Endothelial cell of umbilical vein (primary cell): Measurements from ENCODE around the gene HPGDS. TPM values are rescaled to one million over a fixed set of nuclear protein-coding genes. Genes with fewer than 3 reads are reported as not detected.

ENCODE experiments used
- BruUV-seq: library from RNA; stranded (reverse); fragments of 400-500 nt; replicated peaks from 2 replicates; lab custom pipeline; 2021; lab: Mats Ljungman, UMichigan
- CTCF ChIA-PET: fragments of 300-600, 350-600 bp; sonication (Branson Sonifier 250); formaldehyde crosslinking; loops from one replicate; lab custom pipeline; 2021; ENCODE audit warnings: antibody characterized with exemption, inconsistent platforms; lab: Charles Lee
- POLR2A ChIA-PET: fragments of 300-600, 350-600 bp; sonication (Branson Sonifier 250); formaldehyde crosslinking; loops from one replicate; lab custom pipeline; 2021; ENCODE audit warnings: antibody characterized with exemption, inconsistent platforms; lab: Charles Lee
- DNase-seq: peaks from one replicate; pipeline ENCODE4 v3.0.0-alpha.2; 2011; ENCODE audit warnings: low read depth, low spot score
- FAIRE-seq: peaks from 2 replicates; lab custom pipeline; 2011; peaks lifted over from hg19 to GRCh38; lab: Jason Lieb, UNC
- H2AFZ ChIP-seq: 2 replicates; pipeline ENCODE4 v1.6.0; 2012; ENCODE audit warnings: low read depth, low read length, control low read depth, inconsistent platforms
- H3K27ac ChIP-seq: 2 replicates; pipeline ENCODE4 v1.5.1; 2011; ENCODE audit warnings: low read depth, mild to moderate bottlenecking, control low read depth, low read length, moderate library complexity; ENCODE audit not compliant: insufficient read depth
- H3K27me3 ChIP-seq, 2 experiments: 2 replicates each; pipeline versions ENCODE4 v1.6.0 to v1.6.1; 2011; ENCODE audit warnings: low read length in 2 of 2, mixed read lengths in 1 of 2; ENCODE audit not compliant: control insufficient read depth in 2 of 2, insufficient read depth in 2 of 2
- H3K36me3 ChIP-seq, 2 experiments: 2 replicates in 1 of 2; 3 replicates in 1 of 2; pipeline ENCODE4 v1.5.1; 2011; ENCODE audit warnings: low read length in 2 of 2, mild to moderate bottlenecking in 1 of 2, moderate library complexity in 1 of 2; ENCODE audit not compliant: control insufficient read depth in 2 of 2, insufficient read depth in 2 of 2; ENCODE audit errors: extremely low read depth in 1 of 2
- H3K4me1 ChIP-seq: 3 replicates; pipeline ENCODE4 v1.5.1; 2011; ENCODE audit warnings: mild to moderate bottlenecking, low read length; ENCODE audit not compliant: control insufficient read depth, insufficient read depth; ENCODE audit errors: extremely low read depth
- H3K4me2 ChIP-seq: 2 replicates; pipeline ENCODE4 v1.6.1; 2011; ENCODE audit warnings: low read length, control low read depth, mixed read lengths; ENCODE audit not compliant: insufficient read depth
- H3K4me3 ChIP-seq, 3 experiments: fragments of 200-600 bp in 1 of 3; sonication (generic), shearing (Covaris generic) in 1 of 3; replicated peaks in 1 of 3; 2 replicates each; pipeline ENCODE4 v1.5.1; 2011 to 2016; ENCODE audit warnings: control low read depth in 3 of 3, low read length in 3 of 3, mild to moderate bottlenecking in 2 of 3, inconsistent platforms in 1 of 3, low read depth in 1 of 3, moderate library complexity in 1 of 3; ENCODE audit not compliant: insufficient read depth in 1 of 3
- H3K79me2 ChIP-seq: 2 replicates; pipeline ENCODE4 v1.6.0; 2012; ENCODE audit warnings: low read length, inconsistent platforms; ENCODE audit not compliant: control insufficient read depth, insufficient read depth
- H3K9ac ChIP-seq: replicated peaks from 2 replicates; pipeline ENCODE3; 2011; ENCODE audit warnings: low read length, control low read depth; ENCODE audit not compliant: insufficient read depth; ENCODE audit errors: extremely low read depth
- H3K9me1 ChIP-seq: replicated peaks from 3 replicates; pipeline ENCODE4 v1.6.0; 2011; ENCODE audit warnings: mild to moderate bottlenecking, low read length; ENCODE audit not compliant: control insufficient read depth, insufficient read depth; ENCODE audit errors: extremely low read depth
- H3K9me3 ChIP-seq: replicated peaks from 2 replicates; pipeline ENCODE4 v1.5.1; 2012; ENCODE audit warnings: low read length, inconsistent platforms; ENCODE audit not compliant: control insufficient read depth, insufficient read depth
- H4K20me1 ChIP-seq: replicated peaks from 2 replicates; pipeline ENCODE3; 2011; ENCODE audit warnings: mild to moderate bottlenecking, low read length; ENCODE audit not compliant: control insufficient read depth, insufficient read depth; ENCODE audit errors: extremely low read depth
- EZH2 ChIP-seq: IDR thresholded peaks from 2 replicates; pipeline ENCODE4 v1.6.1; 2012; ENCODE audit warnings: borderline replicate concordance, low read depth, mild to moderate bottlenecking, moderate library complexity, low read length, inconsistent platforms; ENCODE audit not compliant: severe bottlenecking
- FOS ChIP-seq: IDR thresholded peaks from 2 replicates; pipeline ENCODE4 v1.6.1; 2011; ENCODE audit warnings: mild to moderate bottlenecking, low read length, moderate library complexity, borderline replicate concordance; ENCODE audit not compliant: insufficient read depth
- GATA2 ChIP-seq: IDR thresholded peaks from 2 replicates; pipeline ENCODE4 v1.7.0; 2011; ENCODE audit warnings: low read depth, mild to moderate bottlenecking, moderate library complexity, mixed read lengths, low read length; ENCODE audit not compliant: insufficient read length, insufficient read depth
- JUN ChIP-seq: IDR thresholded peaks from 2 replicates; pipeline ENCODE4 v1.6.1; 2011; ENCODE audit warnings: borderline replicate concordance, low read depth; ENCODE audit not compliant: insufficient read length, insufficient read depth
- MYC ChIP-seq: IDR thresholded peaks from one replicate; pipeline ENCODE4 v1.6.1; 2011; ENCODE audit warnings: mild to moderate bottlenecking, low read depth, low read length
- POLR2A ChIP-seq: IDR thresholded peaks from 2 replicates; pipeline ENCODE4 v1.6.1; 2012; ENCODE audit warnings: low read depth, mild to moderate bottlenecking, control low read depth, low read length
- POLR2AphosphoS5 ChIP-seq: IDR thresholded peaks from 2 replicates; pipeline ENCODE4 v1.6.1; 2012; ENCODE audit warnings: low read depth, mild to moderate bottlenecking, control low read depth, low read length, moderate library complexity; ENCODE audit not compliant: insufficient read depth
- dilution Hi-C: fragments of 300-500 bp; cut with MboI; formaldehyde crosslinking; loops from one replicate; pipeline ENCODE4 v1.15.0; 2019; ENCODE audit warnings: low sequenced_read_pairs; ENCODE audit not compliant: extremely low pct_ligation_motif_present
- intact Hi-C: fragments of 100-400 bp; cut with micrococcal nuclease; formaldehyde crosslinking; loops from one replicate; pipeline ENCODE4 v1.10.0; 2022
- polyA plus RNA-seq, 4 experiments: library from polyadenylated mRNA; depleted of rRNA in 3 of 4; stranded (reverse) in 3 of 4; unstranded in 1 of 4; fragments of >200 nt; gene quantifications; 2 replicates each; pipeline versions ENCODE4 v1.2.1 to v1.2.3, GENCODE V29; 2011 to 2012; ENCODE audit warnings: missing spikeins in 1 of 4
- total RNA-seq: library from RNA; stranded (reverse); gene quantifications from 2 replicates; pipeline ENCODE4 v1.2.3, GENCODE V29; 2021
- TF ChIP-seq, protein P1 (sequence below): IDR thresholded peaks from 2 replicates; pipeline ENCODE4 v1.6.1; 2011; ENCODE audit not compliant: insufficient read depth, insufficient read length
- TF ChIP-seq, protein P2 (sequence below), 2 donors: IDR thresholded peaks; 1 replicate in 1 of 2; 2 replicates in 1 of 2; pipeline ENCODE4 v1.5.1; 2011; ENCODE audit warnings: low read length in 2 of 2, mild to moderate bottlenecking in 2 of 2, moderate library complexity in 2 of 2, control low read depth in 1 of 2, inconsistent platforms in 1 of 2, low read depth in 1 of 2; ENCODE audit not compliant: insufficient read depth in 1 of 2; ENCODE audit errors: extremely low read depth in 1 of 2

The HPGDS gene
- total and polyA plus RNA-seq, 2 donors (not counting 3 experiments of a cell fraction or from before 2014, with no cell fraction given) = not detected

DNA sequence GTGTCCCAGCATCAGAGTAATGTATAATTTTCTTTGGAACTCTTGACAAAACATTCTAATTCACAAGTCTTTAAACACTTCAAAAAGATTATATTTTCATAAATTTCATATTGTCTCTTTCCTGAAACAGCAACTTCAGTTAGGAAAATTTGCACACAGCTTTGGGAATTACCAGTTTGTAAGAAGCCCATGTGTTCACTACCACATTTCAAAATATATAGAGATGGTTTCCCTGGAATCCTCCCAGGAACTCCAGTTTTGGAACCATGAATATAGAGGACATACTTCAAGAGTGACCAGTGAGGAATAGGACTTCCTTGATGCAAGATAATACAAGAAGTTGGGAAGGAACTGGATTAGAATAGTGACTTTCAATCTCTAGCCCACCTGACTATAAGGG is 28.7 kb upstream of the HPGDS start:
- ChIA-PET CTCF (interaction anchor here (1.4 to 1.6 kb wide), 2 partner anchors 36 to 38 kb away, joined by 5 read pairs; no protein-coding TSS in a partner anchor), POLR2A (no interaction called here)
- no peaks in the 10 kb centered on the region for H3K27me3 ChIP-seq
- H3K4me2 ChIP-seq = no peak overlapping the region
- no peaks in the 10 kb centered on the region for H3K79me2 ChIP-seq
- intact Hi-C loops (no loop called here), dilution Hi-C loops (no loop called here)
- no peak overlapping the region for H3K4me3 ChIP-seq
- no TSS peak for BruUV-seq
- no peak overlapping the region for H3K9ac ChIP-seq
- no peaks in the 10 kb centered on the region for H4K20me1 ChIP-seq
- no peaks in the 10 kb centered on the region for H3K9me1 ChIP-seq
- TF ChIP-seq EZH2 (no peak), FOS (no peak), POLR2A (no peak), GATA2 (no peak), JUN (no peak), POLR2AphosphoS5 (no peak), MYC (no peak)
- TF ChIP-seq, protein P1, sequence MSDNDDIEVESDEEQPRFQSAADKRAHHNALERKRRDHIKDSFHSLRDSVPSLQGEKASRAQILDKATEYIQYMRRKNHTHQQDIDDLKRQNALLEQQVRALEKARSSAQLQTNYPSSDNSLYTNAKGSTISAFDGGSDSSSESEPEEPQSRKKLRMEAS = no peak
- TF ChIP-seq, protein P2, sequence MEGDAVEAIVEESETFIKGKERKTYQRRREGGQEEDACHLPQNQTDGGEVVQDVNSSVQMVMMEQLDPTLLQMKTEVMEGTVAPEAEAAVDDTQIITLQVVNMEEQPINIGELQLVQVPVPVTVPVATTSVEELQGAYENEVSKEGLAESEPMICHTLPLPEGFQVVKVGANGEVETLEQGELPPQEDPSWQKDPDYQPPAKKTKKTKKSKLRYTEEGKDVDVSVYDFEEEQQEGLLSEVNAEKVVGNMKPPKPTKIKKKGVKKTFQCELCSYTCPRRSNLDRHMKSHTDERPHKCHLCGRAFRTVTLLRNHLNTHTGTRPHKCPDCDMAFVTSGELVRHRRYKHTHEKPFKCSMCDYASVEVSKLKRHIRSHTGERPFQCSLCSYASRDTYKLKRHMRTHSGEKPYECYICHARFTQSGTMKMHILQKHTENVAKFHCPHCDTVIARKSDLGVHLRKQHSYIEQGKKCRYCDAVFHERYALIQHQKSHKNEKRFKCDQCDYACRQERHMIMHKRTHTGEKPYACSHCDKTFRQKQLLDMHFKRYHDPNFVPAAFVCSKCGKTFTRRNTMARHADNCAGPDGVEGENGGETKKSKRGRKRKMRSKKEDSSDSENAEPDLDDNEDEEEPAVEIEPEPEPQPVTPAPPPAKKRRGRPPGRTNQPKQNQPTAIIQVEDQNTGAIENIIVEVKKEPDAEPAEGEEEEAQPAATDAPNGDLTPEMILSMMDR (IDR thresholded peaks at IDR 0.05; ENCODE audit: extremely low read depth in 1 of 2, insufficient read depth in 1 of 2, low read depth in 1 of 2, low read length in 2 of 2) = no peak
- H3K4me1 ChIP-seq = no peaks in the 10 kb centered on the region
- no peak overlapping the region for H3K27ac ChIP-seq
- DNase-seq = no peak
- H3K36me3 ChIP-seq = no peaks in the 10 kb centered on the region
- peak overlapping the region; percentile 24 for H2AFZ ChIP-seq
- FAIRE-seq = no peak
- no peaks in the 10 kb centered on the region for H3K9me3 ChIP-seq
